Uterus (tissue), 4 donors: ENCODE measurements around the gene DKKL1. TPM values are rescaled to one million over a fixed set of nuclear protein-coding genes. Genes with fewer than 3 reads are reported as not detected.
"Not testable (repeated sequence)": the region's sequence is repeated elsewhere in the genome, so short reads cannot be mapped to it uniquely, and the experiment has no call there.

Experiments used
- DNase-seq, 2 donors: peaks; one replicate each; pipeline ENCODE4 v3.0.0-alpha.2; 2019 to 2020
- H3K27ac ChIP-seq, 2 donors: fragments of 200-600 bp; sonication (generic); 1 replicate in 1 of 2; 2 replicates in 1 of 2; pipeline ENCODE4 v1.5.1; 2016 to 2018
- H3K27me3 ChIP-seq, 2 donors: fragments of 200-600 bp; sonication (generic); one replicate each; pipeline ENCODE4 v1.5.1; 2018 to 2019; ENCODE audit warnings: control low read depth in 1 of 2
- H3K36me3 ChIP-seq, 2 donors: fragments of 200-600 bp; sonication (generic); one replicate each; pipeline ENCODE4 v1.5.1; 2019; ENCODE audit warnings: control low read depth in 1 of 2
- H3K4me1 ChIP-seq, 2 donors: fragments of 200-600 bp; sonication (generic); one replicate each; pipeline ENCODE4 v1.5.1; 2018 to 2019; ENCODE audit warnings: control low read depth in 1 of 2
- H3K4me3 ChIP-seq, 2 donors: fragments of 200-600 bp; sonication (generic); 1 replicate in 1 of 2; 2 replicates in 1 of 2; pipeline ENCODE4 v1.5.1; 2018 to 2019; ENCODE audit warnings: mild to moderate bottlenecking in 1 of 2
- H3K9me3 ChIP-seq, 2 donors: fragments of 200-600 bp; sonication (generic); one replicate each; pipeline ENCODE4 v1.5.1; 2019; ENCODE audit warnings: control low read depth in 1 of 2
- CTCF ChIP-seq, 4 experiments: fragments of 200-600 bp in 2 of 4; fragments of 450-650 bp in 2 of 4; sonication (generic) in 2 of 4; IDR thresholded peaks; one replicate each; pipeline ENCODE4 v1.5.1; 2016 to 2019; ENCODE audit warnings: antibody characterized with exemption in 4 of 4, mild to moderate bottlenecking in 2 of 4, moderate library complexity in 1 of 4
- POLR2A ChIP-seq, 2 donors: fragments of 450-650 bp; IDR thresholded peaks; one replicate each; pipeline ENCODE4 v1.6.1; 2016; ENCODE audit warnings: antibody characterized with exemption in 2 of 2, mild to moderate bottlenecking in 1 of 2, moderate library complexity in 1 of 2
- intact Hi-C: fragments of 100-400 bp; cut with DNase I; formaldehyde crosslinking; loops from one replicate; pipeline ENCODE4 v1.15.1; 2023; ENCODE audit warnings: low total_unique reads
- total RNA-seq, 4 donors: library from RNA; depleted of rRNA in 3 of 4; stranded (reverse); fragments of >200 nt in 3 of 4; gene quantifications; one replicate each; pipeline versions ENCODE4 v1.1.0 to v1.2.4, GENCODE V29; 2014 to 2023
- donor health status: DM: yes; HTN: yes; CAD: no.

The DKKL1 gene
- total RNA-seq, 4 donors from 2014 or later, result 1.3 TPM; not detected in 3

- intact Hi-C loops, result no loop called here
- Histone ChIP-seq H3K27ac (peak overlapping the region; percentile 95 to 96), H3K36me3 (no peaks in the 10 kb centered on the region), H3K27me3 (no peaks in the 10 kb centered on the region), H3K4me3 (peak overlapping the region; percentile 35 to 96), H3K4me1 (no peaks in the 10 kb centered on the region), H3K9me3 (peaks cover 0 to 6% of the 10 kb centered on the region in 2 donors)
- no peak for TF ChIP-seq POLR2A (IDR thresholded peaks at IDR 0.05)
- peak; percentile 52 to 55 for DNase-seq
These were observed 533 bp downstream of the DKKL1 start for GRCh38 chr19:49364083-49364737.

DNA sequence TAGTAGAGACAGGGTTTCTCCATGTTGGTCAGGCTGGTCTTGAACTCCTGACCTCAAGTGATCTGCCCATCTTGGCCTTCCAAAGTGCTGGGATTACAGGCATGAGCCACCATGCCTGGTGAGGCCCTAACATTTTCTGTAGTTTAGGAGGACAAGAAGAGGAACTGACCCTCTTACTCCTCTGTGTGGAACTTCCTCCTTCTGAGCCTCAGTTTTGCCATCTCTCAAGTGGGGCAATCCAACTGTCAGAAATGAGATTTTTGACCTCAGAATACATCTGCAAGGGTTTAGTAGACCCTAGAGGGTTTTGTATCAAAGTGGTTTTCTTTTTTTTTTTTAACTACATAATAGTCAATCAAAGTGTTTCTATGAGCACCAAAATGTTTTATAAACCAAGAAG lies 2.4 kb downstream of the DKKL1 start:
- intact Hi-C loops, result no loop called here
- H3K4me3 ChIP-seq, result no peak overlapping the region
- no peaks in the 10 kb centered on the region for H3K4me1 ChIP-seq
- no peak for TF ChIP-seq CTCF (IDR thresholded peaks at IDR 0.05)
- no peak for TF ChIP-seq POLR2A (IDR thresholded peaks at IDR 0.05)
- H3K36me3 ChIP-seq, result no peaks in the 10 kb centered on the region
- H3K27ac ChIP-seq, result no peak overlapping the region
- H3K27me3 ChIP-seq, result no peaks in the 10 kb centered on the region
- H3K9me3 ChIP-seq, result peaks cover 0 to 12% of the 10 kb centered on the region in 2 donors
- no peak for DNase-seq

GRCh38 chr19:49368711-49369358 lies 5.2 kb downstream of the DKKL1 start:
- H3K4me1 ChIP-seq, result no peaks in the 10 kb centered on the region
- intact Hi-C loops, result no loop called here

GRCh38 chr19:49371184-49371583 lies 7.5 kb downstream of the DKKL1 start:
- TF ChIP-seq POLR2A (IDR thresholded peaks at IDR 0.05), result no peak
- TF ChIP-seq CTCF (IDR thresholded peaks at IDR 0.05), result no peak
- intact Hi-C loops, result no loop called here
- Histone ChIP-seq H3K27me3 (no peaks in the 10 kb centered on the region), H3K27ac (no peak overlapping the region), H3K9me3 (peaks cover 0 to 12% of the 10 kb centered on the region in 2 donors), H3K36me3 (no peaks in the 10 kb centered on the region), H3K4me3 (no peak overlapping the region), H3K4me1 (no peaks in the 10 kb centered on the region)
- no peak for DNase-seq

More at GRCh38 chr19:49368711-49369358, 5.2 kb downstream of the DKKL1 start:
- Histone ChIP-seq H3K9me3 (peaks cover 0 to 12% of the 10 kb centered on the region in 2 donors), H3K36me3 (no peaks in the 10 kb centered on the region), H3K4me3 (no peak overlapping the region), H3K27me3 (no peaks in the 10 kb centered on the region), H3K27ac (no peak overlapping the region)
- DNase-seq, result no peak
- no peak for TF ChIP-seq POLR2A (IDR thresholded peaks at IDR 0.05)

DNA sequence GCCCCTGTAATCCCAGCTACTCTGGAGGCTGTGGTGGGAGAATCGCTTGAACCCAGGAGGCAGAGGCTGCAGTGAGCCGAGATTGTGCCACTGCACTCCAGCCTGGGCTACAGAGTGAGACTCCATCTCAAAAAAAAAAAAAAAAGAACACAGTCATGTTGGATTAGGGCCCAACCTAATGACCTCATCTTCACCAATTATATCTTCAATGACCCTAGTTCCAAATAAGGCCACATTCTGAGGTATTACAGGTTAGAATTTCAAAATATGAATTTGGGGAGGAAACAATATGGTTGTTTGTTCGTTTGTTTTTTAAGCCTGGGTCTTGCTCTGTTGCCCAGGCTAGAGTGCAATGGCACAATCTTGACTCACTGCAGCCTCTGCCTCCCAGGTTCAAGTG lies 9.5 kb downstream of the DKKL1 start:
- intact Hi-C loops, H3K27me3 ChIP-seq, H3K36me3 ChIP-seq, DNase-seq, H3K27ac ChIP-seq, H3K4me3 ChIP-seq, H3K4me1 ChIP-seq: not testable (repeated sequence)
- H3K9me3 ChIP-seq, result peaks cover 0 to 12% of the 10 kb centered on the region in 2 donors

GRCh38 chr19:49374665-49375434 lies 11.2 kb downstream of the DKKL1 start:
- no peaks in the 10 kb centered on the region for H3K9me3 ChIP-seq
- intact Hi-C loops, result no loop called here
- no peak overlapping the region for H3K4me3 ChIP-seq
- H3K36me3 ChIP-seq, result no peaks in the 10 kb centered on the region
- TF ChIP-seq POLR2A (IDR thresholded peaks at IDR 0.05), result no peak
- no peak for TF ChIP-seq CTCF (IDR thresholded peaks at IDR 0.05)
- H3K27ac ChIP-seq, result no peak overlapping the region
- H3K27me3 ChIP-seq, result no peaks in the 10 kb centered on the region
- no peaks in the 10 kb centered on the region for H3K4me1 ChIP-seq
- DNase-seq, result no peak
